ENCODE results near the gene HPCAL1.
A peak's percentile ranks its signal among the peaks of the same experiment; 100 is the strongest.
"Not testable (repeated sequence)": the region's sequence is repeated elsewhere in the genome, so short reads cannot be mapped to it uniquely, and the experiment has no call there.

HPCAL1 gene

DNA sequence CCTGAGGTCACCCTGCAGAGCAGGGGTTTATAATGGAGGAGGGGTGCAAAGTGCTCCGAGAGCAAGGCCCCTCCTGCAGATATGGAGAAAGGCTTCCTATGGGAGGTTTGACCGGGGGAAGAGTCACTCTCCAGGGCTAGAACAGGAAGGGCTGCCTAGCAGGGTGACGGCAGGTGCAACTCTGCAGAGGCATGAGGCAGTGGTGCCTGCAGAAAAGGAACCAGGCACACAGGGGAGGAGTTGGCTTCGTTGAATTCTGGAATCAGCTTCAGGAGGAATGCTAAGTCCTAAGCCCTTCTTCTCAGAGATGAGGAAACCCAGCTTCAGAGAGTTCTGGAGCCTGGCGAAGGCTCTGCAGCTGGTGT, 17.5 kb upstream of the HPCAL1 start:
- no peak for DNase-seq (ENCODE audit: low read depth in 2 of 2)

DNA sequence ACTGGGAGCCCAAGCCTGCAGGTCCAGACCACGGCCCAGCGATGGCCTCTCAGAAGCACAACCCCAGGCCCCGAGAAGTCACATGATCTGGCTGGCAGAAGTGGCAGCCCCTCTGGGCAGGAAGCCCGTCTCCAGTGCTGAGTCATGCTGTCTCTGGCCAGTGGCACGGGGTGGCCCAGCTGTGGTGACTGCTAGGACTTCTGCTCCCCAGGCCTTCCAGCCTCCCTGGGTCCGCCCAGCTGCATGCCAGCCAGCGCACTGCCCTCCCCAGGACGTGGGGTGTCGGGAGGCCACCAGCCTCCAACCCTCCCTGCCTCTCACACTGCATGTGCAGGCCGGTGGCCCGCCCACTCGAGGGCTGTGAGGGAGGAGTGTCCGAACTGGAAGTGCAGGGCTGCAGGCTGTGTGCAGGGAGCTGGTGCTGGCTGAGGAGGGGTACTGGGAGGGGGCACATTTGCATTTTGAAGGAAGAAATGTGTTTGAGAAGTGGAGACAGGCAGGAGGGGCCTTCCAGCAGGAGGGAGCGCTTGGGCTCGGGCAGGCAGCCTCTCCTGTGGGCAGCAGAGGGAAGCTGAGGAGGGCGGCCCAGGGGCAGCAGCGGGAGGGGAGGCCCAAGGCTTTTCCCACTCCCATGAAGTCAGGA, 17.0 kb upstream of the HPCAL1 start:
- DNase-seq (ENCODE audit: low read depth in 2 of 2), result no peak

DNA sequence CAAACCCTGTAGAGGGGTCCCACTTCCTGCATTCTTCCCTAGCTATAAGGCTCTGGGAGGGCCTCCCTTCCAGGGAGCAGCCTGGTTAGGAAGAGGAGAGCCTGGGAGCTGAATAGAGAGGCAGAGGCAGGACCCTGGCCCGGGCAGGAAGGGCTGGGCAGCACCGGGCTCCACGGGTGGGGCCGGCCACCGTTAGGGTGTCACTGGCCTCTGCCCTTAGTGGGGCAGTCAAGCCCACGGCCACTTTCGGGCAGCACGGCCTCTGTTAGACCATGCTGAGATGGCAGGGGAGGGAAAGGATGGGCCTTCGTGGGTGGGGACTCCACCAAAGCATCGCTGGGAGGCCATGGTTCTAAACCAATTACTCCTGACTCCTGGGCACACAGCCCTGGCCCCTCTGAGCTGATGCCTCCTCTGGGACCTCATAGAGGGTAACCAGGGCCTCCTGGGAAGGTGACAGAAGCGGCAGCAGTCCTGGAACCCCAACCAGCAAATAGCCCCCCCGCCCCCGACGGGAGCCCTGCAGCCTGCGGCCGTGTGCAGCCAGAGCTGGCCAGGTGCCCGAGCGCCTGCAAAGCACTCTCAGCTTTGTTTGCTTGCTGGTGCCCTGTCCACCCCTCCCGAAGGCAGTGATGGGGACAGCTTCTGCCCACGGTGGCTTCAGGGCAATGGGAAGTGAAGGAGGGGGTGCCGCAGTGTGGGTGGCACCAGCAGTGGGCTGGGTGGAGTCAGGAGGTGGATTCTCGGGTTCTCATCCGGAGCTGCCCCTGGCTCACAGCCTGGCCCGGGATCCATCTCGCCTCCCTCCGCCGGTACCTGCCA, 16.3 kb upstream of the HPCAL1 start:
- DNase-seq (ENCODE audit: low read depth in 2 of 2), result no peak

DNA sequence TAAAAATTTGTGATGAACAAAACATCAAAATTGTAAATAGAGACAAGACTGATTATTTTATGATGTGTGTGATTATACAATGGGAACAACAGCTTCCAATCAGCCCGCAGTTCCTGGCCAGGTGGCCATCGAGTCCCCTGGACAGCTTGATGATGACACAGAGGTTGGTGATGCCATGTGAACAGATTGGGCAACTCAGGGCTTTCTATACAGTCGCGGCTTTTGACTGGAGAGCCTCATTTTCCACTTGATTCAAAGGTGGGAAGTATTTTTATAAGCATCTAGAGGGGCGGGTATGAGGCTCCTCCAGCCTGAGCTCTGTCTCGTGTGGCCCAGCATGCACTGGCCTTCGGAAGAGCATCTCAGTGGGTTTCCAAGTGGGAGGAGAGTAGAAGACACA, 14.9 kb upstream of the HPCAL1 start:
- no peak for DNase-seq (ENCODE audit: low read depth in 2 of 2)

DNA sequence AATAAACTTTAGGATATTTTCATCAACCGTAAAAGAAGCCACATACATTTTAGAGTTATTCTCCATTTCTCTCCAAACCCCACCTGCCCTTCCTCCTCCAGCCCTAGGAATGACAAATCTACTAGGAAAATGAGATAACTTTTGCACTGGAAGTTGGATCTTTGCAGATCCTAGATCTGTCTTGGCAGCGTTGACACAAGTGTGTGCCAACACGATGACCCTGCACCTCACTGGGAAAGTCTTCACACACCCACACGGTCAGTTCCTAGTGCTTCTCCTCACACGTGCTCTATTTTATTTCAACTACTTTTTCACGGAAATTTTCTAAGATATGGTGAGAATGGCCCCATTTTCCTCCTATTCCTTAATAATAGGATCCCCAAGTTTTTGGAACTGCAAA, 14.1 kb upstream of the HPCAL1 start:
- no peak for DNase-seq (ENCODE audit: low read depth in 2 of 2)

DNA sequence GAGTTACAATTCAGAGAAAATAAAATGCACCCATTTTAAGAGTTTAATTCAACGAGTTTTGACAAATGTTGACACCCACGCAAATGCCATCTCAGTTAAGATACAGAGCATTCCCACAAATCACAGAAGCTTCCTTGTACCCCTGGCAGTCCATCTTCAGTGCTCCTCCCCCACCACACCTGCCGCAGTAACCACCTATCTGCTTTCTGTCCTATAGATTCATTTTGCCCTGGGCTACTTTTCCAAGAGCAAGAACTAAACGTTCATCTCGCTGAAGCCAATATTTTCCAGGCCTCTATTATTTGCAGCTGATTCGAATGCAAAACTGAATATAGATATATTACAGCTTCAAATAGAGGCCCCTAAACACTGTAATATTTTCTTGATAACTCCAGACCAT, 13.4 kb upstream of the HPCAL1 start:
- no peak for DNase-seq (ENCODE audit: low read depth in 2 of 2)

DNA sequence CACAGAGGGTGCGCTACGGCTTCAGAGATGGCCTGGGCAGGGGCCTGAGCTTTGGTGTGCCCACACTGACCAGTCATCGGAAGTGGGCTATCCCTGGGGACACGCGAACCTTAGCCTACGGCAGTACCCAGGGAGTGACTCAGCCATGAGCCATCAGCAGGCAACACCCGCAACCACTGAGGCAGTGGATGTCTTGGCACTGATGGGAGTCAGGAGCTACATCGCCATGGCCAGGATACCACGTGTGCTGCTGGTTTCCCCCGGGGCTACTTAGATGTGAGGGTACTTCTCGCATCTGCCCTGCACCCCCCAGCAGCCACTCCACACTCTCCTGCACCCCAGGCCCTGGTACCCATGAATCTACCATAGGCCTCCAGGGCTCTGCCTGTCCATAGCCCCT, 12.8 kb upstream of the HPCAL1 start:
- DNase-seq (ENCODE audit: low read depth in 2 of 2), result no peak

DNA sequence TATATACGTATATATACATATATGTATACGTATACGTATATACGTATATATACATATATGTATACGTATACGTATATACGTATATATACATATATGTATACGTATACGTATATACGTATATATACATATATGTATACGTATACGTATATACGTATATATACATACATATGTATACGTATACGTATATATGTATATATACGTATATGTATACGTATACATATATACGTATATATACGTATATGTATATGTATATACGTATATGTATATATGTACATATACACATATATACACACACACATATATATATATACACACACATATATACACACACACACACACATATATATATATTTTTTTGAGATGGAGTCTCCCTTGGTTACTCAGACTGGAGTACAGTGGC, 11.3 kb upstream of the HPCAL1 start:
- not testable (repeated sequence) for DNase-seq (ENCODE audit: low read depth in 2 of 2)

DNA sequence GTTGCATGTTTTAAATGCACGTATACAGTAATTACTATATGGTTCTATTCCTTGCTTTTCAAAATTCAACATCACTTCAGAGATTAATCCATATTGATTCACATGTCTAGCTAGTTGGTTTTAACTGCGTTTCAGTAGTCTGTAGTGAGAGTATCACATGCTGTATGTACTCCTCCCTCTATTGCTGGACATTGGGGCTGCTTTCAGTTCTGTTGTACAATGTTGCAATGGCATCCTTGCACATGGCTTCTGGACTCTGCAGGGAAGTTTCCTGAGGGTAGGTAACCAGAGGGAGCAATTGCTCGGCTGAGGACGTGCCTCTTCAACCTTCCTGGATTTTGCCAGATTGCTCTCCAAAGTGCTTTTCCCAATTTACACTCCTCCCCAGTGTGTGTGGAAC, 10.7 kb upstream of the HPCAL1 start:
- no peak for DNase-seq (ENCODE audit: low read depth in 2 of 2)

DNA sequence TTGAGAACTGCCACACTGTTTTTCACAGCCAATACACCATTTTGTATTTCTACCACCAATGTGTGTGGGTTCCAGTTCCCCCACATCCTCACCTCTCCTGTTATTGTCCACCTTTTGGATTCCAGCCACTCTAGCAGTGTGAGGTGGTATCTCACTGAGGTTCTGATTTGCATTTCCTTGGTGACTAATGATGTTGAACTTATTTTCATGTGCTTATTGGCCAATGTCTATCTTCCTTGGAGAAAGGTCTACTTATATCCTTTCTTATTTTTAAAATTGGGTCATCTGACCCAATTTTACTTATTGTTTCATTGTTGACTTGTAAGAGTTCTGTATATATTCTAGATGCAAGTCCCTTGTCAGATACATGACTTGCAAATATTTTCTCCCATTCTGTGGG, 9.1 kb upstream of the HPCAL1 start:
- DNase-seq (ENCODE audit: low read depth in 2 of 2), result no peak

DNA sequence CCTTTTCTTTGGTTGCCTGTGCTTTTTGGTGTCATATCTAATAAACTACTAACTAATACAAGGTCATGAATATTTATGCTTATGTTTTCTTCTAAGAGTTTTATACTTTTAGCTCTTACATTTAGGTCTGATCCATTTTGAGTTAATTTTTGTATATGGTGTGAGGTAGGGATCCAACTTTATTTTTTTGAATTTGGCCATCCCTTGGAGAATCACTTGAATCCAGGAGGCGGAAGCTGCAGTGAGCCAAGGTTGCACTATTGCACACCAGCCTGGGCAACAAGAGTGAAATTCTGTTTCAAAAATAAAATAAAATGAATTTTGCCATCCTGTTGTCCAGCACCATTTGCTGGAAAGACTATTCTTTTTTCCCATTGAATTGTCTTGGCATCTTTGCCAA, 8.6 kb upstream of the HPCAL1 start:
- no peak for DNase-seq (ENCODE audit: low read depth in 2 of 2)

DNA sequence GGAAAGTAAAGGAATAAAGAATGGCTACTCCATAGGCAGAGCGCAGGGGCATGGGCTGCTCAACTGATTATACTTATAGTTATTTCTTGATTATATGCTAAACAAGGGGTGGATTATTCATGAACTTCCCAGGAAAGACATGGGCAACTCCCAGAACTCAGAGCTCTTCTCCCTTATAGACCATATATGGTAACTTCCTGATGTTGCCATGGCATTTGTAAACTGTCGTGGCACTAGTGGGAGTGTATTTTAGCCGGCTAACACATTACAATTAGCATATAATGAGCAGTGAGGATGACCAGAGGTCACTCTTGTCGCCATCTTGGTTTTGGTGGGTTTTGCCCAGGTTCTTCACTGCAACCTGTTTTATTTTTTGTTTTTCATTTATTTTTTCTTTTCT, 7.1 kb upstream of the HPCAL1 start:
- not testable (repeated sequence) for DNase-seq (ENCODE audit: low read depth in 2 of 2)

DNA sequence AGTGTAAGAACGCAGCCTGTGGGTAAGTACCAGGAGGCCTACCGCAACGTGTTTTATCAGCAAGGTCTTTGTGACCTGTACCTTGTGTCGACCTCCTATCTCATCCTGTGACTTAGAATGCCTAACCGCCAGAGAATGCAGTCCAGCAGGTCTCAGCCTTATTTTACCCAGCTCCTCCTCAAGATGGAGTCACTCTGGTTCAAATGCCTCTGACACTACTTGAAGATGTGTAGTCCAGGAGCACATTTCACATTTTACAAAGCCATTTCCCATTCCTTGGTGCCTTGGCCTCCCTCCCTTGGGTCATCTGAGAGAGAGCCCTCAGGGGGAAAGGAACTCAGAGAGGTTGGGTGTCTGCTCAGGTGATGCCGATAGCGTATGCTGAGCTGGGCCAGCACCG, 6.6 kb upstream of the HPCAL1 start:
- DNase-seq (ENCODE audit: low read depth in 2 of 2), result no peak

DNA sequence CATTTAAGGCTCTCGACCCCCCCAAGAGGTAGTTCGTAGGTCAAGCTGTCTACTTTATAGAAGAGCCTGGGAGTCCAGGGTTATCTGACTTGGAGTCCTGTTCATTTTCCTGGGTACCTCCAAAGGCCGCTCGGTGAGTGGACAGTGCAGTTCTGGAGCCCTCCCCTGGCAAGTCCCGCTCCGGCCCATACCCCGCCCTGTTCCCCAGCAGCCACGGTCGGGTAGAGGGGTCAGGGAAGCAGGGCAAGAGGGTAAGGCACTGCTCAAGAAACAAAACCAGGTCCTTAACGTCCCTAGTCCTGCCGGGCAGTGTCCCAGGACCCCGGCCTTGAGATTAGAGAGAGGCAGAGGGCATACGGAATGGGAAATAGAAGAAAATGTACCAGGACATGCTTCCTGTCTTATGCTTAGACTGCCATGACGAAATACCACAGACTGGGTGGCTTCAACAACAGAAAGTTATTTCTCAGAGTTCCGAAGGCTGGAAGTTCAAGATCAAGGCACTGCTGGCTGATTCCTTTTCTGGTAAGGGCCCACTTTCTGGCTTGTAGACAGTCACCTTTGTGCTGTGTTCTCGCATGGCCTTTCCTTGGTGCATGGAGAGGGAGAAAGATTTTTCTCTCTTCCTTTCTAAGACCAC, 5.4 kb upstream of the HPCAL1 start:
- no peak for DNase-seq (ENCODE audit: low read depth in 2 of 2)

DNA sequence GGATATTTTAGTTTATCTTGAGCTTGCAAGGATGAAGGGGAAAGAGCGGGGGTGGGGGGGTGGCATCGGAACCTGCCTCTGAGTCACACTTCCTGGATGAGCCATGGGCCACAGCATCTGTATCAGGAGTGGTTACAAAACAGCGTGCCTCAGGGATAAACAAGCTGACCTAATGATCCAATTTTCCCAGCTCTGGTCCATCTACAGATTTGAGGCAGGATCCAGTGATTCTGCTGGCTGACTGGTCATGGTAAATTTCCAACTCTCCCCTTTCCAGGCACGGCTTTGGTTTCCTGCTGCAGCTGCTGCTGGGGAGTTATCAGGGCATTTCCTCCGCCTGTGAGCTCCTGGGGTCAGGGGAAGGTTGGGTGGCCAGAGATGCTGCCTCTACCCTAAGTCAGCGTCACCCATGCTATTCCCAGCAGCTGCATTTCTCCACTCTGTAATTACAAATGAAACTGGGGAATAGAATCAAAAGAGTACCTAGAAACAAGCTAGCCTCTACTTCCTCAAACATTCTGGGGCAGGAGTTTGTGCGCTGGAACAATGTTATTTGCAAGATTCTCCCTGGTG, 4.7 kb upstream of the HPCAL1 start:
- DNase-seq (ENCODE audit: low read depth in 2 of 2), result peak in 1 of 2 donors; percentile 36

DNA sequence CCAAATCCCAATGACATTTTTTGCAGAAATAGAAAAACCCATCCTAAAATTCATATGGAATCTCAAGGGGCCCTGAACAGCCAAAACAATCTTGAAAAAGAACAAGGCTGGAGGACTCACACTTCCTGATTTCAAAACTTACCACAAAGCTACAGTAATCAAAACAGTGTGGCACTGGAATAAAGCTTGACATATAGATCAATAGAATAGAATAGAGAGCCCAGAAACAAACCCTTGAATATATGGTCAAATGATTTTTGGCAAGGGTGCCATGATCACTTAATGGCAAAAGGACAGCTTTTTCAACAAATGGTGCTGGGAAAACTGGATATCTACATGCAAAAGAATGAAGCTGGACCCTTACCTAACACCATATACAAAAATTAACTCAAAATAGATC, 3.9 kb upstream of the HPCAL1 start:
- not testable (repeated sequence) for DNase-seq (ENCODE audit: low read depth in 2 of 2)

DNA sequence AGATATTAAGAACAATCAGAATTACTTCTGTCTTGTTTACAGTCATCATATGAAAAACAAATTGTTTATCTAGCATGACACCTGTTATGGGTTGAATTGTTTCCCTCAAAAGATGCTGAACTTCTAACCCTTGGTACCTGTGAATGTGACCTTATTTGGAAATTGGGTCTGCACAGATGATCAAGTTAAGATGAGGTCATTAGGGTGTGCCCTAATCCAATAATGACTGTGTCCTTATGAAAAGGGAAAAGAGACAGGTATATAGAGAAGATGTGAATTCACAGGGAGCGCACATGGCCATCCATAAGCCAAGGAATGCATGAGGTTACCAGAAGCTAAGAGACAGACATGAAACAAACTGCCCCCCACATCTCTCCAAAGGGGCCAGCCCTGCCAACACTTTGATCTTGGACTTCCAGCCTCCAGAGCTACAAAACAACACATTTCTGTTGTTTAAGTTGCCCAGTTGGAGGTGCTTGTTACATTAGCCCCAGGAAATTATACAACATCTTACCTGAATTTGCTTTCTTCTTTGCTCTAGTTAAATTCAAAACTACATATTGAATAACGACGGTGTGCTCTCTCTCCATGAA, 2.3 kb upstream of the HPCAL1 start:
- no peak for DNase-seq (ENCODE audit: low read depth in 2 of 2)

DNA sequence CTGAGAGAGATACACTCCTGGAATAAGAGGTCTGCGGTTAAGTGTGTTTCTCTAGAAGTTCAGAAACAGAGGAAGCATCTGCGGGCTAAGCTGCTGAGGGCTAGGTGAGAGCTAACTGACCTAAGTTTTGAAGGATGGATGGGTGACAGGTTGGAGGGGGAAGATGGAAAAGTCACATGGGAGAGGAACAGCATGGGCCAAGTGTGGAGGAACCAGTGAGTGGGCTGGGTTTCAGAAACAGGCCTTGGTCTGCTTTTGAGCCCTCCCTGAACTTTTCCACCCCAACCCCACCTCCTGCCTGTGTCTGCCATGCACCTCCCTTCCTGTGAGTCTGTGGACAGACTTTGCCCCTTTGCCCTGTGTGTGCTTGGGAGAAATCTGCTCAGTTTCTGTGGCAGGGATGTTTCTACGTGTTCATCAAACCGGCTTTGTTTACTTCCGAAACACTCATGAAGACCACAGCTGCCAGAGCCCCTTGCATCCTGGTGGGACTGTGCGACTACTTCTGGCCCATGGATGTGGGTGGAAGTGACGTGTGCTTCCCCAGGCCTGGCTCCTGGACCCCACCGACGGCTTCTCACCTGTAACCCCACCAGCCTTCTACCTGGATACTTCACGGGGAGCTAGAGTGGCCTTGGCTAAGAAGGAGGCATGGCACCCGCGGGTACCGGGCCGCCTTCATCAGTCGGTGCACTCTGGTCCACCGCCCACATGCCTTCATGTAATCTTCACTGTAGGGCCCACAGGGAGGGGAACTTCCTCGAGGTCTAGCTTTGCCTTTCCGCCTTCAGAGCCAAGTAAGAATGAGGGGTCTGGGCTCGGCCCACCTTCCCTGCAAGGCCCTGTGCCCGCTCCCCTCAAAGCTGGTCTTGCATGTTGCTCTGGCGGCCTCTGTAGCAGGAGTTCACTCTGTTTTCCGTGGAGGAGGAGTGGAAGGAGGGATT, 1.4 kb upstream of the HPCAL1 start:
- no peak for DNase-seq (ENCODE audit: low read depth in 2 of 2)

DNA sequence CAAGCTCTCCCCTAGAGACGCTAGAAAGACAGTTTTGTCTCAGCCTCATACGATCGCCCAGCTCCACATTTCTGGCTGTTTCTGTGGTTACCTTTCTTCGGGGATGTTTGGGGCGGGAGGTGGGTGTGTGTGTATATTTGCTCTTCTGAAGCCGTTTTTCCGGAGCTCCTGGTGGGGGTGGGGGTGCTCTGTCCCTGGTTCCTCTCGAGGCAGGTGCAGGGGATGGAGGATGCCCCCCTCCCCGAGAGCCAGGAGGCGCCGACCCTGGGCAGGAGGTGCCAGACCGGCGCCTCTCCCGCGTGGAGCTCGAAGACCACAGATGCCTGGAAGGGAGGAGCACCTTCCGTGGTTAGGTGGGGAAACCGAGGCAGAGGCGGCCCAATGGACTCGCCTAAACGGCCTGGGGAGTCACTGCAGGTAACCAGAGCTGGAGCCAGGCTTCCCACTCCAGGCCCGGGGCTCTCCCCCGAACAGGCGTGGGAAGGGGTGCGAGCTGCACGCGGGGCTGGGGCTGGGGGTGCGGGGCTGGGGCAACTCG, 694 bp upstream of the HPCAL1 start:
- DNase-seq (ENCODE audit: low read depth in 2 of 2), result no peak

DNA sequence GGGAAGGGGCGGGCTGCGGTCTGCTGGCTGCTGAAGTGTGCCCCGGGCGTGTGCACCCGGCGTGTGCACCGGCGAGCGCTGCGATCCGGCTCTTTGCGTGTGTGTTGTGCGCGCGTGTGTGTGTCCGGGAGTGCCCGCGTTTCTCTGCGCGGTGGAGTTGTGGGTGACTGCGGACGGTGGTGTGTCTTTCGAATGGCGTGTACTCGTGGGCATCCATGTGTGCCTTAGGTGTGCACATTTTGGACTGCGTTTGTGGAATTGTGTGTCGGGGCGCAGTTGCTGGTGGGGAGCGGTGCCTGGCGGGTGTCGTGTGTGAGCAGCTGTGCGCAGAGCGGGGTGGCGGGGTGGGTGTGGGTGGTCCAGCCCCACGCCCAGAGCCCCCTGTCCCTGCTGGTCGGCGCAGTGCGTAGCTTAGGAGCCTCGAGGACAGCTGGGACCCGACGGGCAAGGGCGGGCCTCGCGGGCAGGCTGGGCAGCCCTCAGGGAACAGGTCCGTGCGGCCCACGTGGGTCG, 533 bp downstream of the HPCAL1 start:
- no peak for DNase-seq (ENCODE audit: low read depth in 2 of 2)

Data from stimulated activated CD8-positive, alpha-beta memory T cell treated with anti-CD3 and anti-CD28 coated beads, Interleukin-2, amount 100 ng/mL, for 48 hours (primary cell).